H1 (cell line): ENCODE measurements around the gene EIF4E1B. TPM values are rescaled to one million over a fixed set of nuclear protein-coding genes. Genes with fewer than 3 reads are reported as not detected.

ENCODE experiments used
- BCL11A ChIP-seq, 2 experiments: IDR thresholded peaks; one replicate each; pipeline ENCODE4 v1.6.1; 2011; ENCODE audit warnings: low read depth in 2 of 2, low read length in 2 of 2, mild to moderate bottlenecking in 2 of 2
- POU5F1 ChIP-seq: IDR thresholded peaks from 2 replicates; pipeline ENCODE4 v1.6.1; 2011; ENCODE audit warnings: low read depth, mild to moderate bottlenecking, low read length, moderate library complexity
- SP2 ChIP-seq: IDR thresholded peaks from 2 replicates; pipeline ENCODE4 v1.6.1; 2012; ENCODE audit warnings: mild to moderate bottlenecking, low read length, inconsistent platforms
- YY1 ChIP-seq: IDR thresholded peaks from 2 replicates; pipeline ENCODE4 v1.6.1; 2011; ENCODE audit warnings: low read depth, mild to moderate bottlenecking, low read length
- polyA plus RNA-seq, 7 experiments: library from polyadenylated mRNA; depleted of rRNA in 3 of 7; stranded (reverse) in 5 of 7; unstranded in 2 of 7; fragments of >200 nt in 5 of 7; fragments of 200-250 nt in 2 of 7; gene quantifications; 1 replicate in 5 of 7; 2 replicates in 1 of 7; 4 replicates in 1 of 7; pipeline versions ENCODE4 v1.2.1 to v1.2.3, GENCODE V29; 2011 to 2013; ENCODE audit warnings: missing spikeins in 2 of 7, mixed read lengths in 2 of 7
- total RNA-seq: library from RNA; stranded (reverse); fragmentation: NEBNext Ultra II Directional; extraction: Animal tissue kit (Norgen Biotek cat#: 25700); gene quantifications from 2 replicates; pipeline ENCODE4 v1.2.1, GENCODE V29; 2021
- TF ChIP-seq, protein P1 (sequence below): IDR thresholded peaks from 2 replicates; pipeline ENCODE4 v1.6.1; 2011; ENCODE audit warnings: low read depth, mild to moderate bottlenecking, low read length; ENCODE audit not compliant: insufficient read depth

The EIF4E1B gene
- total and polyA plus RNA-seq, 2 of the 8 experiments (the other 6 are each of a cell fraction or from before 2014, with no cell fraction given), result 0.97 to 1.3 TPM

DNA sequence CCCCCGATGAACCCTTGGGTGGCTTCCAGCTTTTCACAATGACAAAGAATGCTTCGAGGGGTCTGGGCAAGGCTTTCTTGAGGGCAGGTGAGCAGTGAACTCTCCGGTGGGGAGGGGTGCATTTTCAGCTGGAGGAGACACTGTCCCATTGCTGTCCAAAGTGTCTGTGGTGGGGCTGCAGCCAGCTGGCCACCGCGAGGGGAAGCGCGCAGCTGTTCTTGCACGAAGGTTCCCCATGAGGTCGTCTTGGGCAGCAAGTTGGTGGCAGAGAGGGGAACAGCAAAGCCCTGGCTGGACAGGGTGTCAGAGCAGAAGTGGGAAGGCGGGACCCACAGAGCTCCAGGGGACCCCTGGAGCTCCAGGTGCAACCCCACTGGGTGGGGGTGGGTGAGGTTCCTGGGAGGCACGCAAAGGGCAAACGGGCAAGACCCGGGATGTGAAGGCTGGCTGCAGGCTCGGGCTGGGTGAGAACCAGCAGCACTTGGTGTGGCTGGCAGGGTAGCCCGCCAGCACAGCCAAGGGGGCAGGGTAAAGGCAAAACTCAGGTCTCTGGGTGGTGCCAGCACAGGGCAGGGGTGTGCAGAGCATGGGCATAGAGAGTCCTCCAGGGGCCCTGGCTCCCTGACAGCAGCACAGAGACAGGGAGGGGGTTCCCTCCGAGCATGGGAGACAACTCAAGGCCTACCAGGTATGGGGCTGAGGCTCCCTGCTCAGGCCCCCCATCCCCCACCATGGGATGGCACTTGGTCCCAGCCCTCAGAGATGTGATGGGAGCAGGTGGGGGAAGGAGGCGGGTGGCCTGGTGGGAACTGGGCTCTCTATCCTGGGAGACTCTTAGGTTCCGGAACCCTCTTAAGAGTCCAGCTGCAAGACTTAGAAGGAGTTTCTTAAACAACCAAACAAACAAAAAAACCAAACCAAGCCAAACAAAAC lies 43.4 kb downstream of the EIF4E1B start (continued):
- TF ChIP-seq BCL11A (IDR thresholded peaks at IDR 0.05; ENCODE audit: low read depth in 2 of 2, low read length in 2 of 2), result no peak
- TF ChIP-seq SP2, result no peak
- no peak for TF ChIP-seq POU5F1
- TF ChIP-seq YY1, result no peak
- TF ChIP-seq, protein P1, sequence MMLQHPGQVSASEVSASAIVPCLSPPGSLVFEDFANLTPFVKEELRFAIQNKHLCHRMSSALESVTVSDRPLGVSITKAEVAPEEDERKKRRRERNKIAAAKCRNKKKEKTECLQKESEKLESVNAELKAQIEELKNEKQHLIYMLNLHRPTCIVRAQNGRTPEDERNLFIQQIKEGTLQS, result no peak
